Islet precursor cell (in vitro differentiated cells): ENCODE results near the gene UAP1L1.
A peak's percentile ranks its signal among the peaks of the same experiment; 100 is the strongest.
"Not testable (repeated sequence)": the region's sequence is repeated elsewhere in the genome, so short reads cannot be mapped to it uniquely, and the experiment has no call there.

ENCODE experiments used
- DNase-seq: peaks from one replicate; pipeline ENCODE4 v3.0.0-alpha.2; 2018

UAP1L1 gene

GRCh38 chr9:137077010-137077747 lies at the start of gene UAP1L1:
TSS of gene UAP1L1 (plus strand) at chr9:137077517. CDS start at chr9:137077533, 16 bp downstream.
- DNase-seq = peak; percentile 69

- no peak for DNase-seq
Measured at GRCh38 chr9:137028263-137029057, 48.9 kb upstream of the UAP1L1 start.

GRCh38 chr9:137029058-137029936 lies 48.0 kb upstream of the UAP1L1 start:
- DNase-seq = peak; percentile 88

- DNase-seq = no peak
Measured at GRCh38 chr9:137030006-137030405, 47.3 kb upstream of the UAP1L1 start.

- no peak for DNase-seq
Measured at GRCh38 chr9:137030538-137031527, 46.5 kb upstream of the UAP1L1 start.

GRCh38 chr9:137031904-137032640 lies 45.2 kb upstream of the UAP1L1 start, which contains the start of gene FUT7:
TSS of gene FUT7 (minus strand) at chr9:137032088. CDS start at chr9:137031991, 97 bp downstream.
- DNase-seq = no peak

- no peak for DNase-seq
Measured at GRCh38 chr9:137032858-137033257, 44.5 kb upstream of the UAP1L1 start.

GRCh38 chr9:137033481-137033880 lies 43.8 kb upstream of the UAP1L1 start:
- not testable (repeated sequence) for DNase-seq

GRCh38 chr9:137034039-137034708 lies 43.1 kb upstream of the UAP1L1 start:
- no peak for DNase-seq

- DNase-seq = peak; percentile 90
Measured at GRCh38 chr9:137034709-137035506, 42.4 kb upstream of the UAP1L1 start.

GRCh38 chr9:137035507-137035834 lies 41.8 kb upstream of the UAP1L1 start:
- no peak for DNase-seq

GRCh38 chr9:137035937-137036336 lies 41.4 kb upstream of the UAP1L1 start:
- no peak for DNase-seq

- no peak for DNase-seq
Measured at GRCh38 chr9:137037035-137037434, 40.3 kb upstream of the UAP1L1 start.

- DNase-seq = no peak
Measured at GRCh38 chr9:137037483-137037882, 39.8 kb upstream of the UAP1L1 start.

GRCh38 chr9:137038916-137039315 lies 38.4 kb upstream of the UAP1L1 start:
- DNase-seq = no peak

GRCh38 chr9:137039611-137040366 lies 37.5 kb upstream of the UAP1L1 start:
- no peak for DNase-seq

GRCh38 chr9:137040568-137040967 lies 36.7 kb upstream of the UAP1L1 start:
- DNase-seq = no peak

- no peak for DNase-seq
Measured at GRCh38 chr9:137041124-137041523, 36.2 kb upstream of the UAP1L1 start.
